ENCODE measurements around the gene SNAPC1. TPM values are rescaled to one million over a fixed set of nuclear protein-coding genes. Genes with fewer than 3 reads are reported as not detected.
A peak's percentile ranks its signal among the peaks of the same experiment; 100 is the strongest.

SNAPC1 gene
- total RNA-seq (2022) (18.4 and 21.0 TPM in 2 replicates), Bru-seq, nascent RNA (percentile 74 among the genes with signal in this experiment), BruChase-seq, experiment 1, labeled RNA remaining after a 6-hour chase (percentile 82 among the genes with signal in this experiment), BruChase-seq, experiment 2, labeled RNA remaining after a 2-hour chase (percentile 77 among the genes with signal in this experiment)
- long read RNA-seq, transcript SNAPC1-201 (10 exons, 2,656 nt) = major isoform, 100 of 107 reads
- long read RNA-seq, partial matches to known transcripts = 2 of 107 reads
- long read RNA-seq, other reads (novel, unspliced or antisense) = 5 of 107 reads

- H3K27ac Mint-ChIP-seq (ENCODE audit: low read depth, unreplicated experiment) = peak within 1 kb of the TSS; percentile 91
- intact Hi-C loops (cut with micrococcal nuclease) = no loop called here
- POLR2A ChIA-PET = interaction anchor here (0.6 to 6.8 kb wide), 47 partner anchors 9 to 1405 kb away, joined by 3 to 158 read pairs (median 3); partner anchors contain the start of genes PRKCH, SLC38A6 and TRMT5
- H3K36me3 Mint-ChIP-seq (ENCODE audit: insufficient read depth, unreplicated experiment) = peaks cover 16% of the 10 kb centered on the region
- H3K9me3 Mint-ChIP-seq (ENCODE audit: unreplicated experiment) = no peaks in the 10 kb centered on the region
- CTCF ChIA-PET = interaction anchor here (0.5 to 3.7 kb wide), 19 partner anchors 10 to 336 kb away, joined by 3 to 16 read pairs (median 3); no protein-coding TSS in a partner anchor
- BruUV-seq (replicated peaks) = TSS peak; percentile 50
- H3K4me3 Mint-ChIP-seq (ENCODE audit: unreplicated experiment) = peak within 1 kb of the TSS; percentile 92
- H3K27me3 Mint-ChIP-seq (ENCODE audit: insufficient read depth, unreplicated experiment) = no peaks in the 10 kb centered on the region
- peak; percentile 99 for DNase-seq (ENCODE audit: unreplicated experiment)
- no peak for TF ChIP-seq CTCF (IDR thresholded peaks at IDR 0.05; ENCODE audit: unreplicated experiment)
- peaks cover 21% of the 10 kb centered on the region for H3K4me1 Mint-ChIP-seq (ENCODE audit: insufficient read depth, unreplicated experiment)
Measured at GRCh38 chr14:61761959-61762786, at the start of gene SNAPC1. Gene SNAPC1, plus strand, starts transcription at chr14:61762420. Its CDS starts 41 bp downstream, at chr14:61762461.

GRCh38 chr14:61713724-61714437 is 48.3 kb upstream of the SNAPC1 start:
- Mint-ChIP-seq H3K27me3 (ENCODE audit: insufficient read depth, unreplicated experiment) (no peaks in the 10 kb centered on the region), H3K36me3 (ENCODE audit: insufficient read depth, unreplicated experiment) (no peaks in the 10 kb centered on the region), H3K27ac (ENCODE audit: low read depth, unreplicated experiment) (peak overlapping the region; percentile 34), H3K9me3 (ENCODE audit: unreplicated experiment) (no peaks in the 10 kb centered on the region), H3K4me3 (ENCODE audit: unreplicated experiment) (no peak overlapping the region), H3K4me1 (ENCODE audit: insufficient read depth, unreplicated experiment) (peaks cover 32% of the 10 kb centered on the region)
- no TSS peak for BruUV-seq (replicated peaks)
- ChIA-PET CTCF (interaction anchor here (1.0 to 1.1 kb wide), 2 partner anchors 16 to 242 kb away, joined by 3 read pairs; no protein-coding TSS in a partner anchor), POLR2A (interaction anchor here (0.6 to 9.1 kb wide), 3 partner anchors 7 to 68 kb away, joined by 3 to 67 read pairs (median 4); no protein-coding TSS in a partner anchor)
- intact Hi-C loops (cut with micrococcal nuclease) = no loop called here
- no peak for TF ChIP-seq CTCF (IDR thresholded peaks at IDR 0.05; ENCODE audit: unreplicated experiment)
- DNase-seq (ENCODE audit: unreplicated experiment) = no peak

- Mint-ChIP-seq H3K4me1 (ENCODE audit: insufficient read depth, unreplicated experiment) (peaks cover 33% of the 10 kb centered on the region), H3K4me3 (ENCODE audit: unreplicated experiment) (no peak overlapping the region), H3K27me3 (ENCODE audit: insufficient read depth, unreplicated experiment) (no peaks in the 10 kb centered on the region), H3K27ac (ENCODE audit: low read depth, unreplicated experiment) (no peak overlapping the region), H3K9me3 (ENCODE audit: unreplicated experiment) (no peaks in the 10 kb centered on the region), H3K36me3 (ENCODE audit: insufficient read depth, unreplicated experiment) (peaks cover 10% of the 10 kb centered on the region)
- DNase-seq (ENCODE audit: unreplicated experiment) = no peak
- intact Hi-C loops (cut with micrococcal nuclease) = no loop called here
- CTCF ChIA-PET = interaction anchor here (0.5 kb wide), 1 partner anchor 240 kb away, joined by 4 read pairs; no protein-coding TSS in a partner anchor
- no TSS peak for BruUV-seq (replicated peaks)
- POLR2A ChIA-PET = interaction anchor here (0.6 to 9.1 kb wide), 9 partner anchors 8 to 246 kb away, joined by 3 to 67 read pairs (median 4); no protein-coding TSS in a partner anchor
- no peak for TF ChIP-seq CTCF (IDR thresholded peaks at IDR 0.05; ENCODE audit: unreplicated experiment)
Measured at GRCh38 chr14:61716956-61717355, 45.3 kb upstream of the SNAPC1 start.
